Ishikawa (cell line): ENCODE data around the gene GDI1.

Experiments
- CEBPB ChIP-seq: IDR thresholded peaks from 2 replicates; pipeline ENCODE4 v1.6.1; 2012
- CREB1 ChIP-seq: IDR thresholded peaks from 2 replicates; pipeline ENCODE4 v1.6.1; 2012; ENCODE audit warnings: low read depth
- EGR1 ChIP-seq: IDR thresholded peaks from 2 replicates; pipeline ENCODE4 v1.6.1; 2012
- EP300 ChIP-seq: IDR thresholded peaks from 2 replicates; pipeline ENCODE4 v1.6.1; 2012; ENCODE audit warnings: borderline replicate concordance
- FOXM1 ChIP-seq: IDR thresholded peaks from 2 replicates; pipeline ENCODE4 v1.6.1; 2012; ENCODE audit warnings: low read depth, borderline replicate concordance
- NFIC ChIP-seq: IDR thresholded peaks from 2 replicates; pipeline ENCODE4 v1.6.1; 2012
- RAD21 ChIP-seq: IDR thresholded peaks from 2 replicates; pipeline ENCODE4 v1.6.1; 2012; ENCODE audit warnings: low read depth
- TAF1 ChIP-seq: IDR thresholded peaks from 2 replicates; pipeline ENCODE4 v1.6.1; 2012; ENCODE audit warnings: low read depth, mild to moderate bottlenecking
- TCF12 ChIP-seq: IDR thresholded peaks from 2 replicates; pipeline ENCODE4 v1.6.1; 2012; ENCODE audit warnings: low read depth
- TEAD4 ChIP-seq: IDR thresholded peaks from 2 replicates; pipeline ENCODE4 v1.6.1; 2012
- YY1 ChIP-seq: IDR thresholded peaks from 2 replicates; pipeline ENCODE4 v1.6.1; 2012; ENCODE audit warnings: low read depth
- ZBTB7A ChIP-seq: IDR thresholded peaks from 2 replicates; pipeline ENCODE4 v1.6.1; 2012; ENCODE audit warnings: low read depth
- TF ChIP-seq, protein P1 (sequence below): IDR thresholded peaks from 2 replicates; pipeline ENCODE4 v1.6.1; 2012
- TF ChIP-seq, protein P2 (sequence below): IDR thresholded peaks from 2 replicates; pipeline ENCODE4 v1.6.1; 2012; ENCODE audit warnings: low read depth, mild to moderate bottlenecking
- TF ChIP-seq, protein P3 (sequence below): IDR thresholded peaks from 2 replicates; pipeline ENCODE4 v1.6.1; 2012

GDI1 gene

DNA sequence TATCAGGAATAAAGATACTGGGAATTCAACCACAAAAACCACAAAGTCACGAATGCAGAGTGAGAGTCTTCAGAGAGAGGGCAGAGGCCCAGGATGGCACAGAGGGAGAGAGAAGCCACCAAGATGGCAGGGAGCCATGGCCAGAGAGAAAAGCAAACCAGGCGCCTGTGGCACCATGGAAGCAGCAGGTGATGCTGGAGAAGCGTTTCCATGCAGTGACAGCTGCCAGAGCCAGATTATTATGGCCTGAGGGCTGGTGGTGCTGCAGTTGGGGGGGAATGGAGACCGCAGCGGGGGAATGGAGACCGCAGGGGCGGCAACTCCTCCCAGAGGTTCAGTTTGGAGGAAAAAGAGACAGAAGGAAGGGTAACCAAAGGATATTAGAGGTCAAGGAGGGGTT is 19.8 kb upstream of the GDI1 start:
- TF ChIP-seq YY1, result no peak
- TF ChIP-seq, protein P1, sequence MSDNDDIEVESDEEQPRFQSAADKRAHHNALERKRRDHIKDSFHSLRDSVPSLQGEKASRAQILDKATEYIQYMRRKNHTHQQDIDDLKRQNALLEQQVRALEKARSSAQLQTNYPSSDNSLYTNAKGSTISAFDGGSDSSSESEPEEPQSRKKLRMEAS, result no peak
- no peak for TF ChIP-seq TEAD4
- no peak for TF ChIP-seq FOXM1
- no peak for TF ChIP-seq TCF12
- TF ChIP-seq EP300, result no peak
- TF ChIP-seq, protein P2, sequence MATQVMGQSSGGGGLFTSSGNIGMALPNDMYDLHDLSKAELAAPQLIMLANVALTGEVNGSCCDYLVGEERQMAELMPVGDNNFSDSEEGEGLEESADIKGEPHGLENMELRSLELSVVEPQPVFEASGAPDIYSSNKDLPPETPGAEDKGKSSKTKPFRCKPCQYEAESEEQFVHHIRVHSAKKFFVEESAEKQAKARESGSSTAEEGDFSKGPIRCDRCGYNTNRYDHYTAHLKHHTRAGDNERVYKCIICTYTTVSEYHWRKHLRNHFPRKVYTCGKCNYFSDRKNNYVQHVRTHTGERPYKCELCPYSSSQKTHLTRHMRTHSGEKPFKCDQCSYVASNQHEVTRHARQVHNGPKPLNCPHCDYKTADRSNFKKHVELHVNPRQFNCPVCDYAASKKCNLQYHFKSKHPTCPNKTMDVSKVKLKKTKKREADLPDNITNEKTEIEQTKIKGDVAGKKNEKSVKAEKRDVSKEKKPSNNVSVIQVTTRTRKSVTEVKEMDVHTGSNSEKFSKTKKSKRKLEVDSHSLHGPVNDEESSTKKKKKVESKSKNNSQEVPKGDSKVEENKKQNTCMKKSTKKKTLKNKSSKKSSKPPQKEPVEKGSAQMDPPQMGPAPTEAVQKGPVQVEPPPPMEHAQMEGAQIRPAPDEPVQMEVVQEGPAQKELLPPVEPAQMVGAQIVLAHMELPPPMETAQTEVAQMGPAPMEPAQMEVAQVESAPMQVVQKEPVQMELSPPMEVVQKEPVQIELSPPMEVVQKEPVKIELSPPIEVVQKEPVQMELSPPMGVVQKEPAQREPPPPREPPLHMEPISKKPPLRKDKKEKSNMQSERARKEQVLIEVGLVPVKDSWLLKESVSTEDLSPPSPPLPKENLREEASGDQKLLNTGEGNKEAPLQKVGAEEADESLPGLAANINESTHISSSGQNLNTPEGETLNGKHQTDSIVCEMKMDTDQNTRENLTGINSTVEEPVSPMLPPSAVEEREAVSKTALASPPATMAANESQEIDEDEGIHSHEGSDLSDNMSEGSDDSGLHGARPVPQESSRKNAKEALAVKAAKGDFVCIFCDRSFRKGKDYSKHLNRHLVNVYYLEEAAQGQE, result no peak
- TF ChIP-seq CREB1, result no peak
- no peak for TF ChIP-seq ZBTB7A
- TF ChIP-seq, protein P3, sequence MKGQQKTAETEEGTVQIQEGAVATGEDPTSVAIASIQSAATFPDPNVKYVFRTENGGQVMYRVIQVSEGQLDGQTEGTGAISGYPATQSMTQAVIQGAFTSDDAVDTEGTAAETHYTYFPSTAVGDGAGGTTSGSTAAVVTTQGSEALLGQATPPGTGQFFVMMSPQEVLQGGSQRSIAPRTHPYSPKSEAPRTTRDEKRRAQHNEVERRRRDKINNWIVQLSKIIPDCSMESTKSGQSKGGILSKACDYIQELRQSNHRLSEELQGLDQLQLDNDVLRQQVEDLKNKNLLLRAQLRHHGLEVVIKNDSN, result no peak
- no peak for TF ChIP-seq CEBPB
- no peak for TF ChIP-seq TAF1
- TF ChIP-seq EGR1, result no peak
- TF ChIP-seq NFIC, result no peak

DNA sequence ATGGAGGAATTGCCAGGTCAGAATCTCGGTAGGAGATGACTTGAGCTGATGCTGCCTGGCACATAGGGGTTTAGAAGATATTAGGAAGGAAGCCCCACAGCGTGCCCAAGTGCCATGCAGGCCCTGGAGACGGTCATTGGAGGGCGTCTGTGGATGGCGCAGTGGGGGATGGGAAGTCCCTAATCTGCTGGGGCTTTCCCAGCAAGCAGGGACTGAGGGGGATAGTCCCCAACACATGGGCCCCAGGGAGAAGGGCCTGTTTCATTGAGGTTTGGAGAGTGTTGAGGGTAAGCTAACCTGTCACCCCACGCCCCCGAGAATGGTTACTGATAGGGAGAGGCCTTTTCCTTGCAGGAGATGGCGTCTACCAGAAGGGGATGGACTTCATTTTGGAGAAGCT is 17.8 kb upstream of the GDI1 start:
- TF ChIP-seq ZBTB7A, result no peak
- TF ChIP-seq, protein P2, result no peak
- TF ChIP-seq NFIC, result no peak
- TF ChIP-seq TCF12, result no peak
- no peak for TF ChIP-seq EGR1
- TF ChIP-seq EP300, result no peak
- TF ChIP-seq, protein P3, result no peak
- no peak for TF ChIP-seq CEBPB
- no peak for TF ChIP-seq TAF1
- no peak for TF ChIP-seq YY1

DNA sequence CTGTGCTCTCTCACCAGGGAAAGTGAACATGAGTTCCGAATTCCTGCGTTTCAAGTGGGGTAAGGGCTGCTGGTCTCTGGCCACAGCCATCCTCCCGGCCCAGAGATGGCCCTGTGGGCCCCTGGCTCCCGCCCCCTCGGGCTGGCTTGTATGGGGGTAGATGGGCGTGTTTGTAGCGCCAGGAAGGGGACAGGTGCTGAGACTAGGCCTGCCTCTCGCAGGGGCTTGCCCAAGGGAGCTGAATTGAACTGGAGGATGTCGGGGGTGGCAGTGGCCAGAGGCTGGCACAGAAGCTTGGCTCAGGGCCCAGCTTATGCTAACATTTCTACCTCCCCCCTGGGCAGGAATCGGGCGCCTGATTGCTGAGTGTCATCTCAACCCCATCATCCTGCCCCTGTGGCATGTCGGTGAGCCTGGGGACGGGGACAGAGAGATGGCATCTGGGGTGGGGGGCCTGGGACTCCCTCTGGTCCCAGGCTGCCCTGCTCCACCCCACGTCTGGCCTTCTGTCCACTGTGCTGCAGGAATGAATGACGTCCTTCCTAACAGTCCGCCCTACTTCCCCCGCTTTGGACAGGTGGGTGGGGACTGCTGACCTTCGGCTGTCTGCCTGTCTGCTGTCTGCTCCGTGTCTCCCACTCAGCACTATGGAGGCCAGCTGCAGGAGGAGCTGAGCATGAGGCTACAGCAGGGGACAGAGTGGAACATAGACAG is 17.1 kb upstream of the GDI1 start:
- TF ChIP-seq TAF1 (no peak), YY1 (no peak), ZBTB7A (no peak), TCF12 (no peak), CREB1 (no peak), FOXM1 (no peak), CEBPB (no peak), NFIC (no peak), RAD21 (no peak), TEAD4 (no peak), EGR1 (no peak)
- TF ChIP-seq, protein P3, result no peak
- TF ChIP-seq, protein P2, result no peak

DNA sequence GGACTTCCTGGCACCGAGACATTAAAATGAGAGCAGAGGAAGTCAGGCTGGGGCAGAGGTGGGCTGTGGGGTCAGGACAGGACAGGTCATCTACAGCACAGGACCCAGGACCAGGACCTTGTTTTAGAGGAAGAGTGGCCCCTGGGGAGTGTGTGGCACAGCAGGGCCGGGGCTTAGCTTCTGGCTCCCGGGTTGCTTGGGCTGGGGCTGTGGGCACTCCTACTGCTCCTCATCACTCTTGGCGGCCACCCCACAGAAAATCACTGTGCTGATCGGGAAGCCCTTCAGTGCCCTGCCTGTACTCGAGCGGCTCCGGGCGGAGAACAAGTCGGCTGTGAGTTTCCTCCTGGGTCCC is 16.6 kb upstream of the GDI1 start:
- TF ChIP-seq, protein P1, result no peak
- no peak for TF ChIP-seq FOXM1
- TF ChIP-seq, protein P2, result no peak
- TF ChIP-seq TAF1, result no peak
- no peak for TF ChIP-seq CREB1
- TF ChIP-seq TEAD4, result no peak
- no peak for TF ChIP-seq NFIC
- TF ChIP-seq YY1, result no peak
- TF ChIP-seq ZBTB7A, result no peak
- no peak for TF ChIP-seq TCF12
- no peak for TF ChIP-seq RAD21
- TF ChIP-seq EGR1, result no peak
- no peak for TF ChIP-seq CEBPB
- TF ChIP-seq EP300, result no peak
- TF ChIP-seq, protein P3, result no peak
